Keratinocyte (primary cell): ENCODE measurements around the gene TMEM97.

Source experiments
- EZH2 ChIP-seq: IDR thresholded peaks from one replicate; pipeline ENCODE4 v1.6.1; 2012; ENCODE audit warnings: inconsistent platforms, mild to moderate bottlenecking, low read length, moderate library complexity
- TF ChIP-seq, protein P1 (sequence below), 3 experiments: IDR thresholded peaks in 1 of 3; conservative IDR thresholded peaks in 1 of 3; optimal IDR thresholded peaks in 1 of 3; 2 replicates in 2 of 3; 3 replicates in 1 of 3; pipeline versions ENCODE3 to v1.5.1; 2011; ENCODE audit warnings: low read length in 3 of 3, mild to moderate bottlenecking in 3 of 3, moderate library complexity in 2 of 3, control low read depth in 1 of 3, inconsistent platforms in 1 of 3; ENCODE audit not compliant: insufficient read depth in 2 of 3; ENCODE audit errors: extremely low read depth in 1 of 3

DNA sequence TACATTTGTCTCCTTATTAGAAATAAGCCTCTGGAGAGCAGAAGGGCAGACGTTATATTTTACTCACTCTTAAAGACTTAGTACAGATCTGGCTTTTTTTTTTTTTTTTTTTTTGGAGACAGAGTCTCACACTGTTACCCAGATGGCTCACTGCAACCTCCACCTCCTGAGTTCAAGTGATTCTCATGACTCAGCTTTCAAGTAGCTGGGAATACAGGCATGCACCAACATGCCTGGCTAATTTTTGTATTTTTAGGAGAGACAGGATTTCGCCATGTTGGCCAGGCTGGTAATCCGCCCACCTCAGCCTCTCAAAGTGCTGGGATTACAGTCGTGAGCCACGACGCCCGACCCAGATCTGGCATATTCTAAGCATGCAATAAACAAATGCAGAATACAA lies 36.4 kb upstream of the TMEM97 start:
- TF ChIP-seq, protein P1, sequence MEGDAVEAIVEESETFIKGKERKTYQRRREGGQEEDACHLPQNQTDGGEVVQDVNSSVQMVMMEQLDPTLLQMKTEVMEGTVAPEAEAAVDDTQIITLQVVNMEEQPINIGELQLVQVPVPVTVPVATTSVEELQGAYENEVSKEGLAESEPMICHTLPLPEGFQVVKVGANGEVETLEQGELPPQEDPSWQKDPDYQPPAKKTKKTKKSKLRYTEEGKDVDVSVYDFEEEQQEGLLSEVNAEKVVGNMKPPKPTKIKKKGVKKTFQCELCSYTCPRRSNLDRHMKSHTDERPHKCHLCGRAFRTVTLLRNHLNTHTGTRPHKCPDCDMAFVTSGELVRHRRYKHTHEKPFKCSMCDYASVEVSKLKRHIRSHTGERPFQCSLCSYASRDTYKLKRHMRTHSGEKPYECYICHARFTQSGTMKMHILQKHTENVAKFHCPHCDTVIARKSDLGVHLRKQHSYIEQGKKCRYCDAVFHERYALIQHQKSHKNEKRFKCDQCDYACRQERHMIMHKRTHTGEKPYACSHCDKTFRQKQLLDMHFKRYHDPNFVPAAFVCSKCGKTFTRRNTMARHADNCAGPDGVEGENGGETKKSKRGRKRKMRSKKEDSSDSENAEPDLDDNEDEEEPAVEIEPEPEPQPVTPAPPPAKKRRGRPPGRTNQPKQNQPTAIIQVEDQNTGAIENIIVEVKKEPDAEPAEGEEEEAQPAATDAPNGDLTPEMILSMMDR (optimal IDR thresholded peaks at IDR 0.05 in 1 of 3, IDR thresholded peaks at IDR 0.05 in 1 of 3, conservative IDR thresholded peaks at IDR 0.05 in 1 of 3; ENCODE audit: extremely low read depth in 1 of 3, insufficient read depth in 2 of 3, low read length in 3 of 3) = no peak
- TF ChIP-seq EZH2 = no peak
